Left lung (tissue), 10 donors: ENCODE data around the gene STXBP4. TPM values are rescaled to one million over a fixed set of nuclear protein-coding genes. Genes with fewer than 3 reads are reported as not detected.

ENCODE experiments used
- ATAC-seq: fragments of 200-7000 bp; cut with Tn5 transposase; one replicate; pipeline ENCODE4 v1.9.1; 2020; ENCODE audit warnings: moderate library complexity
- DNase-seq, 4 donors: peaks; one replicate each; pipeline ENCODE4 v3.0.0-alpha.2; 2013 to 2020
- H3K27ac ChIP-seq, 2 donors: fragments of 200-600 bp; sonication (generic) in 1 of 2; one replicate each; pipeline versions ENCODE4 v1.5.0 to v1.8.0; 2020 to 2021
- H3K27me3 ChIP-seq, 2 donors: fragments of 200-600 bp; sonication (generic) in 1 of 2; one replicate each; pipeline versions ENCODE4 v1.5.0 to v1.8.0; 2020 to 2021
- H3K36me3 ChIP-seq, 2 donors: fragments of 200-600 bp; sonication (generic) in 1 of 2; one replicate each; pipeline versions ENCODE4 v1.5.0 to v1.8.0; 2020 to 2021
- H3K4me1 ChIP-seq, 2 donors: fragments of 200-600 bp; one replicate each; pipeline ENCODE4 v1.8.0; 2021
- H3K4me3 ChIP-seq, 2 donors: fragments of 200-600 bp; sonication (generic) in 1 of 2; one replicate each; pipeline versions ENCODE4 v1.5.0 to v1.8.0; 2020 to 2021; ENCODE audit warnings: mild to moderate bottlenecking in 1 of 2
- H3K9me3 ChIP-seq, 2 donors: fragments of 200-600 bp; sonication (generic) in 1 of 2; one replicate each; pipeline versions ENCODE4 v1.5.0 to v1.8.0; 2020 to 2021
- CTCF ChIP-seq, 2 donors: fragments of 200-600 bp; sonication (generic) in 1 of 2; IDR thresholded peaks; one replicate each; pipeline versions ENCODE4 v1.5.0 to v1.8.0; 2021; ENCODE audit warnings: antibody characterized with exemption in 2 of 2
- intact Hi-C, 2 donors: fragments of 100-400 bp; cut with DNase I; formaldehyde crosslinking; loops; one replicate each; pipeline versions ENCODE4 v1.11.2 to v1.14.2; 2022
- polyA plus RNA-seq, 6 donors: library from polyadenylated mRNA; unstranded; fragments of 120-200 nt; gene quantifications; one replicate each; pipeline ENCODE4 v1.2.1, GENCODE V29; 2013; ENCODE audit not compliant: insufficient read length in 6 of 6
- total RNA-seq, 2 donors: library from RNA; stranded (reverse); fragmentation: NEBNext Ultra II Directional; extraction: Animal tissue kit (Norgen Biotek cat#: 25700); gene quantifications; one replicate each; pipeline ENCODE4 v1.2.1, GENCODE V29; 2021
- donor health status: DM: no; HTN: yes; CAD: no.
- donor health status: DM: no; HTN: no; CAD: no.

Gene STXBP4
- total and polyA plus RNA-seq, 8 donors = 12.7 to 22.0 (median 15.5) TPM

GRCh38 chr17:55168958-55169687, 200.6 kb downstream of the STXBP4 start:
- DNase-seq (no peak), ATAC-seq (no peak)
- Histone ChIP-seq H3K9me3 (peaks cover 0 to 6% of the 10 kb centered on the region in 2 donors), H3K27me3 (no peaks in the 10 kb centered on the region), H3K4me1 (no peaks in the 10 kb centered on the region), H3K36me3 (no peaks in the 10 kb centered on the region), H3K27ac (no peak overlapping the region), H3K4me3 (no peak overlapping the region)
- intact Hi-C loops = no loop called here
- TF ChIP-seq CTCF (IDR thresholded peaks at IDR 0.05) = no peak

- Histone ChIP-seq H3K27ac (no peak overlapping the region), H3K4me1 (no peaks in the 10 kb centered on the region), H3K36me3 (no peaks in the 10 kb centered on the region), H3K27me3 (no peaks in the 10 kb centered on the region), H3K9me3 (peaks cover 0 to 11% of the 10 kb centered on the region in 2 donors), H3K4me3 (no peak overlapping the region)
- TF ChIP-seq CTCF (IDR thresholded peaks at IDR 0.05) = no peak
- ATAC-seq (no peak), DNase-seq (peak in 1 of 4 donors; percentile 31)
- intact Hi-C loops = no loop called here
These were observed 203.2 kb downstream of the STXBP4 start for GRCh38 chr17:55171634-55172328.

GRCh38 chr17:55172612-55173011, 204.0 kb downstream of the STXBP4 start:
- ATAC-seq (no peak), DNase-seq (no peak)
- intact Hi-C loops = no loop called here
- H3K36me3 ChIP-seq = no peaks in the 10 kb centered on the region
- H3K9me3 ChIP-seq = peaks cover 0 to 11% of the 10 kb centered on the region in 2 donors
- H3K27ac ChIP-seq = no peak overlapping the region
- no peaks in the 10 kb centered on the region for H3K4me1 ChIP-seq
- no peaks in the 10 kb centered on the region for H3K27me3 ChIP-seq
- no peak for TF ChIP-seq CTCF (IDR thresholded peaks at IDR 0.05)
- H3K4me3 ChIP-seq = no peak overlapping the region

- ATAC-seq = no peak
- Histone ChIP-seq H3K9me3 (peaks cover 0 to 11% of the 10 kb centered on the region in 2 donors), H3K36me3 (no peaks in the 10 kb centered on the region), H3K4me1 (no peaks in the 10 kb centered on the region), H3K27me3 (no peaks in the 10 kb centered on the region), H3K27ac (no peak overlapping the region), H3K4me3 (no peak overlapping the region)
- no peak for DNase-seq
- intact Hi-C loops = no loop called here
- no peak for TF ChIP-seq CTCF (IDR thresholded peaks at IDR 0.05)
These were observed 205.6 kb downstream of the STXBP4 start for GRCh38 chr17:55174133-55174532.

GRCh38 chr17:55175788-55176427, 207.3 kb downstream of the STXBP4 start:
- peaks cover 0 to 11% of the 10 kb centered on the region in 2 donors for H3K9me3 ChIP-seq
- no peak overlapping the region for H3K4me3 ChIP-seq
- H3K4me1 ChIP-seq = no peaks in the 10 kb centered on the region
- H3K27ac ChIP-seq = no peak overlapping the region
- DNase-seq = no peak
- TF ChIP-seq CTCF (IDR thresholded peaks at IDR 0.05) = no peak
- intact Hi-C loops = no loop called here
- no peaks in the 10 kb centered on the region for H3K36me3 ChIP-seq
- H3K27me3 ChIP-seq = no peaks in the 10 kb centered on the region
- no peak for ATAC-seq
